Measurements from ENCODE around the gene ATRNL1.

- no peak for TF ChIP-seq CTCF (IDR thresholded peaks at IDR 0.05)
- TF ChIP-seq POLR2A (IDR thresholded peaks at IDR 0.05) = no peak
Observed at GRCh38 chr10:115854740-115855435, 761.7 kb downstream of the ATRNL1 start.
